GM12892 (cell line): ENCODE measurements around the gene STMN3.

Source experiments
- POLR2A ChIP-seq: IDR thresholded peaks from 2 replicates; pipeline ENCODE4 v1.6.1; 2011; ENCODE audit warnings: low read depth, low read length, control low read depth
- POLR2AphosphoS5 ChIP-seq: IDR thresholded peaks from 2 replicates; pipeline ENCODE4 v1.6.1; 2011; ENCODE audit warnings: low read depth, low read length, control low read depth

DNA sequence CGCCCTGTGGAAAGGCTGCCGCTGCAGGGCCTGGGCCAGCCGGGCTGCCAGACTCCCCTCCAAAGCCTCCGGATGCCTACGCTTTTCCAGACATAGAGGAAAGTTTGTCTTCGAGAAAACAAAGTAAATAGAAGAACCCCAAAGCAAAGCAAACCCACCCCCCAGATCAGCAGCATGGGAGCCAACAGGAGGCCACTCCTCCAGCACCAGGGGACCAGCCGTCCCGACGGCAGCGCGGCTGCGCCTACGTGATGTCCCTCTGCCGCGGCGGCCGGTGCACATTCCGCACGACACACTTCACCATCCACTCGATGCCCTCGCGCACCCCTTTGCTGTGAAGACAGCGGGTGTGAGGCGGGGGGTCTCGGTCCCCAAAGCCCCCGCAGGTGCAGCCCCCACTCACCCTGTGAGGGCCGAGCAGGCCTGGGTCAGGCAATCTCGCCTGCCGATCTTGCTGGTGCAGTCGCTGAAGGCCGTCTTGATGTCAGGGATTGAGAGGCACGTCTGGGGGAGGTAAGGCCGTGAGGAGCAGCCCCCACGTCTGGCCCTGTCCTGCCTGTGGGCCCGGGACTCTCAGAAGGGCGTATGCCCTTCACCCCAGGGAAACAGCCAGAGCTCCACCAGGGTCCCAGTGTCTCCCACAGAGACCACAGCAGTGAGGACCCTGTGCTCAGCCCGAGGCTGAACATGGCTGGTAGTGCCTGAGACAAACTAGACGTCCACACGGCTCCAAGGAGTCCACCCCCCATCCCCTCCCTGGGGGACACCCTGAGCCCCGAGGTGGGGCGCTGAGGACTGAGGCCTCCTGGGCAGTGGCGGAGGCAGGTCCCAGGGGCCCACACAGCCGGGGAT lies 47.2 kb upstream of the STMN3 start:
- 0 out of 2 replicates have a peak, but pooled peaks have one; percentile 8 for TF ChIP-seq POLR2AphosphoS5
- no peak; the same call in 1 of the 2 replicates for TF ChIP-seq POLR2A
